GM18505 (cell line): Measurements from ENCODE around the gene FRMPD4.

ENCODE experiments used
- ATAC-seq: cut with Tn5 transposase; IDR thresholded peaks from one replicate; pipeline ENCODE4 v1.9.1; 2021; ENCODE audit not compliant: unreplicated experiment
- POLR2A ChIP-seq: IDR thresholded peaks from 4 replicates; pipeline ENCODE4 v1.6.1; 2011; ENCODE audit warnings: borderline replicate concordance; ENCODE audit not compliant: insufficient read depth, insufficient read length; ENCODE audit errors: extremely low read depth

Gene FRMPD4

GRCh38 chrX:12229986-12230385 lies 91.7 kb downstream of the FRMPD4 start:
- no peak for ATAC-seq
- TF ChIP-seq POLR2A, result no peak

- no peak for ATAC-seq
- no peak for TF ChIP-seq POLR2A
Measured at GRCh38 chrX:12234534-12235329, 96.5 kb downstream of the FRMPD4 start.

- no peak for ATAC-seq
Measured at GRCh38 chrX:12236156-12236555, 97.9 kb downstream of the FRMPD4 start.

GRCh38 chrX:12237131-12237530 lies 98.9 kb downstream of the FRMPD4 start:
- no peak for TF ChIP-seq POLR2A
- no peak for ATAC-seq

More at GRCh38 chrX:12236156-12236555, 97.9 kb downstream of the FRMPD4 start:
- TF ChIP-seq POLR2A, result no peak

GRCh38 chrX:12237771-12238170 lies 99.5 kb downstream of the FRMPD4 start:
- ATAC-seq, result no peak
- TF ChIP-seq POLR2A, result no peak

GRCh38 chrX:12239356-12240082 lies 101.2 kb downstream of the FRMPD4 start:
- ATAC-seq, result no peak
- no peak for TF ChIP-seq POLR2A

GRCh38 chrX:12240491-12240890 lies 102.2 kb downstream of the FRMPD4 start:
- no peak for TF ChIP-seq POLR2A
- ATAC-seq, result no peak

GRCh38 chrX:12241026-12241425 lies 102.8 kb downstream of the FRMPD4 start:
- TF ChIP-seq POLR2A, result no peak
- ATAC-seq, result no peak

- no peak for TF ChIP-seq POLR2A
- no peak for ATAC-seq
Measured at GRCh38 chrX:12245650-12246645, 107.7 kb downstream of the FRMPD4 start.

- no peak for ATAC-seq
- TF ChIP-seq POLR2A, result no peak
Measured at GRCh38 chrX:12249997-12250396, 111.7 kb downstream of the FRMPD4 start.

GRCh38 chrX:12263211-12263610 lies 124.9 kb downstream of the FRMPD4 start:
- ATAC-seq, result no peak
- no peak for TF ChIP-seq POLR2A

GRCh38 chrX:12269484-12269883 lies 131.2 kb downstream of the FRMPD4 start:
- no peak for TF ChIP-seq POLR2A
- no peak for ATAC-seq

- ATAC-seq, result no peak
- no peak for TF ChIP-seq POLR2A
Measured at GRCh38 chrX:12278151-12278550, 139.9 kb downstream of the FRMPD4 start.

GRCh38 chrX:12282991-12283390 lies 144.7 kb downstream of the FRMPD4 start:
- ATAC-seq, result no peak
- no peak for TF ChIP-seq POLR2A
